Activated CD4-positive, alpha-beta T cell treated with anti-CD3 and anti-CD28 coated beads for 4 hours (primary cell): ENCODE measurements around the gene RRP1.

ENCODE experiments used
- DNase-seq, 2 donors: peaks; one replicate each; pipeline ENCODE4 v3.0.0-alpha.2; 2020

Gene RRP1

DNA sequence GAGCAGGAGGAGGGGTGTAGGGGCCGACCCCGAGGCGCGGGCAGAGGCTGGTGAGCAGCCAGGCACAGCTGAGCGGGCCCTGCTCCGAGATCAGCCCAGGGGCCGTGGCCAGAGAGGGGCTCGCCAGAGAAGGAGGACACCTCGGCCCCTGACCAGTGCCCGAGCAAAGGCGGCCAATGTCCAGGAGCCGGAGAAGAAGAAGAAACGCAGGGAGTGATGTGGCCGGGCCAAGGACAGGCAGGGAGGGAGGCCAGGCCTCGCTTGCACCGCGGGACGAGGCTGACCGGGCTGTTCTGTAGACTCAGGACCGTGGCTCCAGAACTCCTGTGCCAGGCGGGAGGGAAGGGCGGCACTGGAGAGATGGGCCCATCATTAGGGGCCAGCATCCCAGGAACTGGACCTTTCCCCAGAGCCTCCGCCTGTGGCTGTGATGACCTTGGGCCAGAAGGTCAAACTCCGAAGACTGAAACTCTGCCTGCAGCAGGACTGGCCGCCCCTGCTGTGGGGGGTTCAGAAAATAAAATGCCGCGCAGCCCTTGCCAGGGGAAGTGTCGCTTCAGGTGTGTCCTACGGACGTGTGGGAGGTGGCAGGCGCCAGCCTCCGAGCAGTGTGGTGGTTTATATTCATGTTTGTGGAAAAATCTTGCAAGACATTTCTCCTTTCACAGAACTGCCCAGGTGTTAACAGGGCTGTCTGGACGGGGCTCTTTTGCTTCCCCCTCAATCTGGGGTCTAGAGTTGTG lies 14.4 kb downstream of the RRP1 start:
- DNase-seq = no peak

DNA sequence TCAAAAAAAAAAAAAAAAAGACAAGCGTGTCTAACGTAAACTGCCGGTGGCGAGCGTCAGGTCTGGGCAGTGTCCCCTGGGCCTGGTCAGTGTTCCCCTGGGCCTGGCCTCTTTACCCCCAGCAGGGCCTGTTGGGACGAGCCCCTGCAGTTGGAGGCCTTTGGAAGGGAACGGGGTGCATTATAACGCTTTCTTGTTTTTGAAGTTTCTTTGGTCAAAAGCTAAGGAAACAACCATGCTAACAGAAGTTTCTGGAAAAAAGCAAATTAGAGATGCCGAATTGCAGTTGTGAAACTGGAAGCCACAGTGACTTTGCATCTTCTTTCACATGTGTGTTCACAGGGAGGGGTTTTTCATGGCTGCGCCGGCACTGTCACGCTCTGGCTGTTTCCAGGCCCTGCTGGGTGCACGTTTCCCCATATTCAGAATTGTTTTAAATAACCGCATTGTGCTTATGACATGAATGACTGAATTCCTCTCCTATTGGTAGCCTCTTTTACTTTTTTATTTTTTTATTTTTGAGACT lies 16.0 kb downstream of the RRP1 start:
- no peak for DNase-seq

DNA sequence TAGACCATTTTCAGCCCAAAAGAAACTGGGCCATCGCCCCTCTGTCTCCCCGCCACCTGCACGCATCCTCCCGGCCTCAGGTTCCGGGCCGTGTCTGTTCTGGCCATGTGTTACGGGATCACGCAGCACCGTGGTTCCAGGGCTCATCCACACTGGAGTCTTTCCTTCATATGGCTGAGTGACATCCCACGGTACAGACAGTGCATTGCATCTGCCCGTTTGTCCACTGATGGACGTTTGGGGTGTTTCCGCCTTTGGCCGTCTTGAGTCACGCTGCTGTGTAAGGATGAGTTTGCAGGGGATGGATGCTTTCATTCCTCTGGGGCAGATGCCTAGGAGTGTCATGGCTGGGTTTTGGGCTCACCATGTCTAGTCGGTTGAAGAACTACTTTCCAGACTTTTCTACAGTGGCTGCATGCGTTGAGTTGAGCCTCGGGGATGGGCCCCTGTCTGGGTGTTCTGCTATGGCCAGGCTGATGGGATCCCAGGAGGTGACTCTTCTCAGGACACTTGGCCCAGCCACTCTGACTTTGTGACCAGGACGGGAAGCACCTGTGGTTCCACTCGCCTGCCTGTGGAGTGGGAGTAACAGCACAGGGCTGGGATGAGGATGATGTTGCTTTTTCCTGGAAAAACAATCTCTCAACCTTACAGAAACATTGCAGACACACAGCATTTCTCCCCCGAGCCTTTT lies 16.8 kb downstream of the RRP1 start:
- no peak for DNase-seq

DNA sequence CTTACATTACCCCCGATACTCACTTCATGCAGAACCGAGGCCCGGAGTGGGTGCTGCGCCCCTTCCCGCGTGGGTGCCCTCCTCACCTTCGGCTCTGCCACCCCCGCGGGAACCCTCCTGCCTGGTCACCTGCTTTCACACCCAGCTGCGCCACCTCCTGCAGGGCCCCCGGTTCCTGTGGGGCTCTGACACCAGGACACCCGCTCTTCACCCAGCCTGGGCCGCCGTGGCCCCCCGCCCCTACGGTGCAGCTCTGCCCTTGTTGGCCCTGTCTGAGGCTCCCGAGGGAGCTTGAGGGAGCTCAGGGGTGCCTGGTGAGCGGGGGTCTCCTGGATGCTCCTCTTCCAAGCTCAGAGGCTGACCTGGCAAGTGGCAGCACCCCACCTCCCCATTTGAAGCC lies 19.0 kb downstream of the RRP1 start:
- DNase-seq = no peak

DNA sequence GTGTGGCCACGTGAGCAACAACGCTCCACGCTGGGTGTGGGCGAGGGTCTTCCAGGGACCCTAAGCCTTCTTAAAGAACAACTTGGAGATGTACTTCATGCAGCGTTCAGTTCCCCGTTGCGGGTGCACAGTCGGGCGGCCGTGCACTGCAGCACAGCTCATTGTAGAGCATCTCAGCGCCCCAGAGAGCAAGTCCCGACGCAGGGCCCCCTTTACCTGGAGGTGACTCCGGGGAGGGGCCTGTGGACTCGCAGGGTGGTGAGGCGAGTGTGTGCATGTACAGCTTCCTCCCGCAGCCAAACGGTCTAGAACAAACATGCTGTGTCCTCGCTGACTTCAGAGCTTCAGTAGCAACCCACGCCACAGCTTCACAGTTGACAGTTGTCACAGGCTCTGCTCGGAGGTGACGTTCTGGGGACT lies 19.5 kb downstream of the RRP1 start:
- no peak for DNase-seq

DNA sequence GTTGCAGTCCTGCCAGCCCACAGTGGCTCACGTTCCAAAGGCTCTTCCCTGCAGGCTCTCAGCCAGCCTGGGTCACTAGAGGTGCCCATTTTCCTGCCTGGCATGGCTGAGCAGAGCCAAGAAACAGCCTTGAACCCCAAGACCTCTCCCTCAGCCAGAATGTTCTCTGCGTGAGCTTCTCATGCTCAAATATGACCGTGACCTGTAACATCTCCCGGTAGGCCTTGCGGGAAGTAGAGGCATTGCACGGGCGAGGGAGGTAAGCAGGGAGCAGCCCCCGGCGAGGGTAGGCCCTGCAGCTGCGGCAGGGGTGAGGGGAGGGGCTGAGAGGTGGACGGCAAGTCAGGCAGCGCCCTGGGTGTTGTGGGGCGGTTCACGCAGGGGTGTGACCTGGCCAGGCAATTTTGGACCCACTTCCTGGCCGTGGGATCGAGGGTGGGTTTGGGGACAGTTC lies 20.0 kb downstream of the RRP1 start:
- no peak for DNase-seq

DNA sequence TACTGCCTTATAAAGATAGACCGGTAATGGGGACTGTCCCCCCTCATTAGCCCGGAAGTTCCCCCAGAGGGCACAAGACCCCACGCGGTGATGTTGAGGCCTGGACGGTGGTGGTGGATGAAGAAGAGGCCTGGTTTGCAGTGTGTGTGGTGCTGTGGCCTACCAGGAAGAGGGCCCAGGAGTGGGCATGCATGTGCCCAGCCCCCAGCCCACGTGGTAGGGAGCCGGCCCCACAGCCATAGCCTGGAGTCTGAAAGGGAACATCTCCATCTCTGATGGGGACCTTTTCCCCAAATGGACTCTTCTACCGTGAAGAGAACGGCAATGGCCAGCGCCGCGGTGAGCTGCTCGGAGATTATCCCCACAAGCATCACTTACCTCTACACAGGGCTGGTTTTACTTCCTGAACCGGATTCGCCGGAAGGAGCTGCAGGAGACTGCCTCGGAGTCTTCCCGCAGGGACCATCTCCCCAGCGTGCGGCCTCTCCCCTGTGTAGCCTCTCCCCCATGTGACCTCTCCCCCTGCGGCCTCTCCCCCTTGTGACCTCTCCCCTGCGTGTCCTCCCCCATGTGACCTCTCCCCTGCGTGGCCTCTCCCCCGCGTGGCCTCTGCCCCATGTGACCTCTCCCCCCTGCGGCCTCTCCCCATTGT lies 20.6 kb downstream of the RRP1 start:
- DNase-seq = no peak

DNA sequence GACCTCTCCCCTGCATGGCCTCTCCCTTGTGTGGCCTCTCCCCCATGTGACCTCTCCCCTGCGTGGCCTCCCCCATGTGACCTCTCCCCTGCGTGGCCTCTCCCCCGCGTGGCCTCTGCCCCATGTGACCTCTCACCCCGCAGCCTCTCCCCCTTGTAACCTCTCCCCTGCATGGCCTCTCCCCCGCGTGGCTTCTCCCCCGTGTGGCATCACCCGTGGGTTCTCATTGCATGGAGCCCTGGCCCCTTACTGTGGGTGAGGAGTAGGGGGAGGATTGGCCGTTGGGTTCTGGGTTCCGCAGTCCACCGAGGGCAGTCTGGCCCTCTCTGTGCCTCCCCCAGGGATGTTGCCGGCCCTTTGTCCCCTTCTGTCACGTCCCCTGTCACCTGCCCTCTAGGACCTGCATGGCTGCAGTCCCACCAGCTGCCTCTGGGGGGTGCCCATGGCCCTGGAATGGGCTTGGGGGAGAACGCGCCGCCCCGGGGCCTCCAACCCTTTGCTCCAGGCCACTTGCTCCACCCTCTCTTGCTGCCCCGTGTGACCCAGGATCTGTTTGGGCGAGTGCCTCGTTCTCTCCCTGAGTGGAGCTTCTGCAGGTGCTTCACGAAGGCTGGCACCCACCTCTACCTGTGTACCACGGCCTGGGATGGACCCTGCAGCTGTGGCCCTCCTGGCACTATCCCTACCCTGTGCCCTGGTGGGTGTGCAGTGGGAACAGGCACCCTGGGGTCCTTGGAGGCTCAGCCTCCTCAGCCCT lies 21.3 kb downstream of the RRP1 start:
- DNase-seq = peak; percentile 81 to 91

DNA sequence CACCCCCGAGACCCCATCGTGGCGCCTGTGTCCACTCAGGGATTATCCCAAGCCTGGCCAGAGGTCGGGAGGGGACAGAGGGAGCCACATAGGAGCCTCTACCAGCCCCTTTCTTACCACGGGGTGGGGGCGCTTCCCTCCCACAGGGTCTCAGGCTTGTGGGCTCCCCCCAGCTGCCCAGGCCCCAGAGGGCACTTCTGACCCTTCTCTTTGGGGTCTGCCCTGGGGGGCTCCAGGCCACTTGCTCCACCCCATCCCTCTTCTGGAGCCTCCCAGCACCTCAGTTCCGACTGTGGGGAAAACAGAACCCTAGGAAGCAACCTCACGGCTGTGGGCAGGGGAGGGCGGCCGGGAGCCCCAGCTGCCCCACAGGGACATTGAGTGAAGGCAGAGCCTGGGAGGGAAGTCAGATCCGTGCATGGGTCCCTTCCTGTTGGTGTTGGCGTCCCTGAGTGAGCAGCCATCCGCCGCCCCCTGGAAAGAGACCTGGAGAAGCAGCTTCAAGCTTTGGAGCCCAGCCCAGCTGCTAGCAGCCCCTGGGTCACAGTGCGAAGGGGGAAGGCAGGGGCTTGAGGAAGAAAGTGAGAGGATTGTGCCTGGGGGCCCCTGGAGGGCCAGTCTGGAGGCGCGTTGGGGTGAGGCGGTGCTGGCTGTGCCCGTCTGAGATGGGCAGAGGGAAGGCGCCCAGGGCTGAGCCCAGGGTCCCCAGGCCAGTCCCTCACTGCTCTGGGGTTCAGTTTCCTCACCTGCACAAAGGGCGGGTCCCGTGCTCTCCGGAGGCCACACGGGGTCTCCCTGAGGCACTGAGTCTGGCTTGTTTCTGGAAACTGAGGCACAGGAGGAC lies 22.1 kb downstream of the RRP1 start:
- no peak for DNase-seq

DNA sequence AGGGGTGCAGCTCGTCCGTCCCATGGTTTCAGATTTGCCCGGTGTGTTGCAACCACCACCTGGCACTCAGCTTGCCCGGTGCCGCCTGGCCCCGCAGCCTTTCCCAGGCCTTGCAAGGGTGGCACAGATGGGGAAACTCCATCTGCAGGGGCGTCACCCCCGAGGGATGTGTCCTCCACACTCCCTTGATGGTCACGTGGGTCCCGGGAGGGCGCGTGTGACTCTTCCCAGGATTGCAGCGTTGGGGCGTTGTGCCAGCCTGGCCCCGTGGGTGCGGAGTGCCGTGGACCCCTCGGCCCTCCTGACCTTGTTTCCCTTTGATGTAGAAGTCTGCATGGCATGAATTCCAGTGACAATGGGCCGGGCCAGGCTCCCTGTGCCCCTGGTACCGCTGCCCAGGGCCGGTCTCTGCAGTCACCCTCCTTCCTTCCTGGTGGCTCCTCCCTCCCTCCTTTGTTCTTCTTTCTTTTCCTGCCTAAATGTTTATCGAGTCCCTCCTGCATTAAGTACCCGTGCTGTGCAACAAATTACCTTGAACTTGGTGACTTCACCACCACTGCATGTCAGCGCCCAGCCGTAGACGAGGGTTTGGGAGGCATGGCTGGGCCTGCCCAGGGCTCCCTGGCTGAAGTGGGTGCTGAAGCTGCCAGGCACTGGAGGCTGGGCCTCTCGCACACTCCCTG lies 22.9 kb downstream of the RRP1 start:
- DNase-seq = no peak

DNA sequence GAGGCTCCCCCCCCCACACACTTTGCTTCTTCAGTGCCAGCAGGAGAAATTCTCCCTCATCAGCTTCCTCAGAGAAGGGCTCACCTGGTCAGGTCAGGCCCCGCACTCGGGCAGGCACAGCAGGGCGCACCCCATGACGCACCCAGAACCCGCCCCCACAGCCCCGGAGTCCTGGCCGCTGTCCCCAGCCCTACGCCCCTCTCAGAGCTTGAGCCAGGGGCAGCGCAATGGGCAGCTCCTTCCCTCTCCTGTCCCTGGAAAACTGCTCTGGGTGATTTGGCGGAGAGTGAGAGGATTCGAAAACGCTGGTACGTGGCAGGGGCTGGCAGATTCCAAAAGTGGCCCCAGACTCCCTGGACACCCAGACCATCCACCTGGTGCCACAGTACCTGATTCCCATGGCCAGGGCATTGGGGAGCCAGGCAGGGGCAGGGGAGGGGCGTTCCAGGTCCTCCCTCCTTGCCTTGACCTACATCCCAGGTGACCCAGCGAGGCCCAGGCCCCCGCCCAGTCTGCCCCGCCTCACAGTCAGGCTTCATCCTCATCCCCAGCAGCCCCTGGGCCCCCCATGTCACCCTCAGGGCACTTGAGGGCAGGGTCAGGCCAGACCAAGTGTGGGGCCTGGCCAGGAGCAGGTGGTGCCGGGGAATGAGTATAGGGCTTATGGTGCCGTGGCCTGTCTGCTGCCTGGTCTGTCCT lies 23.7 kb downstream of the RRP1 start:
- DNase-seq = no peak

DNA sequence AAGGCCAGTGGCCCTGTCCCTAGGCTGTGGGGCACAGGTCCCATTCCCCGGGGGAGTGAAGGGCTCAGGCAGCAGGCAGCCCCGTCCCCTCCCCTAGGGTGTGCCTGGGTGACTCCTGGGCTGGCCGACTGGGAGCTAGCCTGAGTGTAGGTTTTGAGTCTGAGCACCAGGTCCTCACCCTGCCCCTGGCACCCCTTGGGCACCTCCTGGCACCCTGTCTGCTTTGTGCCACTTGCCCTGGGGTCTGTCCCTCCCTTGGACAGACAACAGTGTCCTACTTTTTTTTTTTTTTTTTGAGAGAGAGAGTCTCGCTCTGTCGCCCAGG lies 24.2 kb downstream of the RRP1 start:
- no peak for DNase-seq

DNA sequence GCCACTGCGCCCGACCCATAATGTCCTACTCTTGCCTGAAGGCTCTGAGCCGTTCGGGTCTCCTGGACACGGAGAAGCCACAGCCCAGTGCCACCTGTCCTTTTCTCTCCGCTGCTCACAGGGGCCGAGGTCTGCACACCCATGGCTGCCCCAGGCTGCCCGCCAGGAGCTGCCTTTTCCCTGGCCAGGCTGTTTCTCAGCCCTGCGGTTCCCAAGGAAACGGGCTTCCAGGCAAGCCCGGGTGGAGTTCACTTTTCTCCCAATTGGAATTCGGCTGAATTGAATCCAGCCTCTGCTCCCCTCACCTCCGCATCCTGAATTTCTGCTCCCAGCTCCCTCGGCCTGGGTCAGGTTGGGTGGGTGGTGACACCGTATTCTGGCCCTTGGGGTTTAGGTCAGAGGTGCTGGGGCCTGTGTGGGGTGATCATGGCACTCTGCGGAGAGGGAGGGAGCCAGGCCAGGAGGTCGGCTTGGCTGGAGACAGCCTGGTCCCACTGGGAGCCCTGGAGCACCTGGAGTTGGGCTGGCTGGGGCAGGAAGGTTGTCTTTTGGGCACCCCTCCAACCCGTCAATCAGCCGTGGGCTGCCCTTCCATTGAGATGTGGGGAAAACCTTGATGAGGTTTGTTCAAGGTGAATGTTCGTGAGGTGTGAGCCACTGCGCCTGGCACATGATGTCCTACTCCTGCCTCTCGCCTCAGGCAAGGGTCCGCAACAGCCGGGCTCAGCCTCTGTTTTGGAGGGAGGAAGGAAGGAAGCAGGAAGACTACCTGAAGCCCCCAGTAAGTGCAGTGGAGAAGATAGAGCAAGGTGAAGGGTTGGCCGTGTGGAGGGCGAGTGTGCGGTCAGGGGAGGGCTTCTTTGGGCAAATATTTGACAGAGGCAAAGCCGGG lies 25.1 kb downstream of the RRP1 start:
- DNase-seq = no peak

DNA sequence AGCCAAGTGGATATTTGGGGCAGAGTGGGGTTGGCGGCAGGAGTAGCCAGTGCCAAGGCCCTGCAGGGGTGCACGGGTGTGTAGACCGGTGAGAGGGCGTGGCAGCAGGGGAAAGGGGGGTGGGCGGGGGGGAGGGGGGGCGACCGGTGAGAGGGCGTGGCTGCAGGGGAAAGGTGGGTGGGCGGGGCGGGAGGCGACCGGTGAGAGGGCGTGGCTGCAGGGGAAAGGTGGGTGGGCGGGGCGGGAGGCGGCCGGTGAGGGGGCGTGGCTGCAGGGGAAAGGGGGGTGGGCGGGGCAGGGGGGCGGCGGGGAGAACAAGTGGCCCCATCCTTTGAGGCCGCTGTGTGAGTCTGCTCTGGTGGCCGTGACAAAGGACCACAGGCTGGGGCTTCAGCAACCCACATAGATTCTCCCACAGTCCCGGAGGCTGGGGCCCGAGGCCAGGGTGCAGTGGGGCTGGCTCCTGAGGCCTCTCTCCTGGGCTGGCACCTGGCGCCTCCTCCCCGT lies 25.8 kb downstream of the RRP1 start:
- DNase-seq = peak in 1 of 2 donors; percentile 23

DNA sequence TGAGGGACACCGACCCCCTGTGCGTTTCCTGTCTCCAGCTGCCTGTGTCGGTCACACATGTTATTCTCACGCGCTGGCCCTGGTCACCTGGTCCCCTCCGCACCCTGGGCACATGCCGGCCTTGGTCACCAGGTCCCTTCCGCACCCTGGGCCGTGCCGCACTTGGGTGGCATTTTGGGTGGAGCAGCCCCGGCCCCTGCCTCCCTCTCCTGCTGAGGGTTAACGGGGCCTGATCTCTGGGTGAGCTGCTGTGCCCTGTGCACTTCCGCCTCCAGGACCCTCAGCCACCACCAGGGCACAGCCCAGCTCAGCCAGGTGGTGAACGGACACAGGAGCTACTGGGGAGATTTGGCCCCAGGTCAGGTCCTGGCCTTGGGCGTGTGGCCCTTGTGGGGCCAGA lies 26.6 kb downstream of the RRP1 start:
- DNase-seq = no peak

DNA sequence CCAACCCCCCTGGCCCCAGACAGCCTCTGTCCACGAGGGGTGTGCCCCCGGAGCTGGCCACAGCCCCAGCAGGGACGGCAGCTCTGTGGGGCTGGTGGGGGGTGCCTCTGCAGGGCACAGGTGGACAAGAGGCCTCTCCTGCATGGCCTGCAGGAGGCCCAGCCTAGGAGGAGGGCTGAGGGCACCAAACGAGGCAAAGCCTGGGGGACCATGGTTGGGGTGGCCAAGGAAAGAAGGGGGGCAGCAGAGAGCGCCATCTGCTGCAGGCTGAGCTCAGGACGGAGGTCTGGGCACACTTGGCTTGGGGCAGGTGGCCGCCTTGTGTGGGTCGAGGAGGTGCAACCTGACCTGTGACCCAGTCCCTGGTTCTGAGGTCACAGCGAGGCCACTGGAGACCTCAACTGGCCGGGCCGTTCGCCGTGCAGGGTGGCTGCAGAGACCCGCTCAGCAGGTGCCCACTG lies 27.3 kb downstream of the RRP1 start:
- DNase-seq = no peak

DNA sequence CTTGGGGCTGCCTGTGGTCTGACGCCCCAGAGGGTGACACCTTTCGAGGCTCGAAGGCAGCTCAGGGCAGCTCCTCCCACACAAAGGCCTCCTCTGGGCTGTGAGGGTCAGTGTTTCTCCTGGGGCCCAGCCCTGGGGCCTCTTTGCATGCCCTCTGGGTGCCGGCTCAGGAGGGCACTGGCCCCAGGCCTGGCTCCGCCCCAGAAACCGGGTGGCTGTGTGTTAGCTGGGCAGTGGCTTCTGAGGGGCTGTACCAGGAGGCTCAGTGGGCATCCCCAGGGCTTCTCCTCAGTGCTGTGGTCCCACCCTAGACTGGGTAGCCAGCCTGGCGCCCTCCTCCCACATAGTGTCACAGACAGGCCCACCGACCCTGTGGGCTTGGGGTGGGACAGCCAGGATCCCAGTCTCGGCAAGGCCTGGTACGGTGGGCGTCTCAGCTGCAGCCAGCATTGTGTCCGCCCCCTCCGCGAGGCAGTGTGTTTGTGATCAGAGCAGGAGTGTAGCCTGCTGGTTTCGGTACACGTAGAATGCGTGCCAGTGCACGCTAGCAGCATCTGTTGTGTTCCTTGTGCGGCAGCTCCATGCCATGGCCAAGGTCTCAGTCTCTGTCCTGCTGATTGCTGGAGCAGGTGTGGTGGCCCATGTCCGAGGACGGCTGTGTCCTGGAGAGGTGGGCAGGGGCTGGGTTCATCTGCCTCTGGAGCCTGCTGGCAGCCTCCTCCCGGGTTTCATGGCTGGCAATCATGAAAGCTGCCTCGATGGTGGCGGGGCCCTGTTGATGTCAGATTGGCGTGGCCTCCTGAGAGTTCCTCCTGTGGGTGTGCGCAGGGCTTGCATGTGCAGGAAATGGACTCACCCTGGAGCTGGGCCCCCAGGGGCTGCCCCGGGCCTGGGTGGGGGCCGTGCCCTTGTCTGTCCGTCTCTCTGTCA lies 28.0 kb downstream of the RRP1 start:
- no peak for DNase-seq

DNA sequence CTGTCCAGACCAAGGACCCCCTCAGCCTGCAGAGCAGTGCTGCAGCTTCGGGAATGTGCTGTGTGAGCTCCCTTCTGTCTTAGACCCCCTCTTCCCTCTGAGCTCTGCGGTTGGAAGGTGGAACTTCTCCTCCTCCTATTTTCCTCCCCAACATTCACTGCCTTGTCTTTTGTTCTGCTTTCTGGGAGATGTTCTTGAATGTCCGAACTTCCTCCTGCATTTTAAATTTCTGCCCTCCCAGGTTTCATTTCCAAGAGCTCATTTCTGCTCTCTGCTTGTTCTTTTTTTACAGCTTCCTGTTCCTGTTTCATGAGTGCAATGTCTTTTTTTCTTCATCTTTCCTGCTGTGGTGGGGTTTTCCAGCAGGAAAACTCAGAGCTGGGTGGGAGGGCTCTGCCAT lies 29.3 kb downstream of the RRP1 start:
- DNase-seq = no peak
